HEK293 (cell line): ENCODE results near the gene GABBR2.

Experiments
- CTCF ChIP-seq: fragments of 450-650 bp; formaldehyde crosslinking; IDR thresholded peaks from 2 replicates; pipeline ENCODE4 v1.5.1; 2016; ENCODE audit warnings: missing biosample characterization, missing genetic modification characterization
- IKZF3 ChIP-seq: fragments of 450-650 bp; IDR thresholded peaks from 2 replicates; pipeline ENCODE4 v1.5.0; 2018; ENCODE audit warnings: missing biosample characterization, mild to moderate bottlenecking, missing genetic modification characterization, moderate library complexity
- ZBTB20 ChIP-seq: fragments of 450-650 bp; formaldehyde crosslinking; IDR thresholded peaks from 2 replicates; pipeline ENCODE4 v1.5.1; 2016; ENCODE audit warnings: missing biosample characterization, missing genetic modification characterization
- ZFHX2 ChIP-seq: fragments of 450-650 bp; formaldehyde crosslinking; conservative IDR thresholded peaks from 2 replicates; pipeline ENCODE4 v1.5.1; 2016; ENCODE audit warnings: missing biosample characterization, missing genetic modification characterization
- ZFP41 ChIP-seq: fragments of 450-650 bp; formaldehyde crosslinking; IDR thresholded peaks from 2 replicates; pipeline ENCODE4 v1.5.1; 2016; ENCODE audit warnings: missing biosample characterization, missing genetic modification characterization, borderline replicate concordance
- ZFP69B ChIP-seq: fragments of 450-650 bp; formaldehyde crosslinking; IDR thresholded peaks from 2 replicates; pipeline ENCODE4 v1.5.1; 2016; ENCODE audit warnings: missing biosample characterization, missing genetic modification characterization
- ZNF155 ChIP-seq: fragments of 450-650 bp; formaldehyde crosslinking; IDR thresholded peaks from 2 replicates; pipeline ENCODE4 v1.5.1; 2016; ENCODE audit warnings: missing biosample characterization, missing genetic modification characterization
- ZNF16 ChIP-seq: fragments of 450-650 bp; formaldehyde crosslinking; IDR thresholded peaks from 2 replicates; pipeline ENCODE4 v1.5.1; 2016; ENCODE audit warnings: low read depth, missing biosample characterization, missing genetic modification characterization
- ZNF426 ChIP-seq: fragments of 450-650 bp; formaldehyde crosslinking; IDR thresholded peaks from 2 replicates; pipeline ENCODE4 v1.5.1; 2017; ENCODE audit warnings: missing biosample characterization, missing genetic modification characterization, mild to moderate bottlenecking, inconsistent platforms, moderate library complexity
- ZNF510 ChIP-seq: fragments of 450-650 bp; formaldehyde crosslinking; IDR thresholded peaks from 2 replicates; pipeline ENCODE4 v1.5.1; 2018; ENCODE audit warnings: mild to moderate bottlenecking, missing genetic modification characterization, missing biosample characterization; ENCODE audit not compliant: insufficient replicate concordance
- ZNF558 ChIP-seq: fragments of 450-650 bp; formaldehyde crosslinking; IDR thresholded peaks from 2 replicates; pipeline ENCODE4 v1.5.1; 2016; ENCODE audit warnings: missing biosample characterization, missing genetic modification characterization
- ZNF621 ChIP-seq: fragments of 450-650 bp; formaldehyde crosslinking; IDR thresholded peaks from 2 replicates; pipeline ENCODE4 v1.5.1; 2017; ENCODE audit warnings: missing biosample characterization, missing genetic modification characterization

GRCh38 chr9:98640394-98640793 lies 68.3 kb downstream of the GABBR2 start:
- TF ChIP-seq ZBTB20 (tag by site-specific recombination): no peak
- no peak for TF ChIP-seq CTCF (tag by site-specific recombination)
- no peak for TF ChIP-seq ZNF426 (tag by site-specific recombination)
- TF ChIP-seq ZNF16 (tag by site-specific recombination): no peak
- no peak for TF ChIP-seq ZNF155 (tag by site-specific recombination)
- TF ChIP-seq ZNF558 (tag by site-specific recombination): no peak
- no peak for TF ChIP-seq IKZF3 (tag by site-specific recombination)
- no peak for TF ChIP-seq ZFHX2 (tag by site-specific recombination)
- no peak for TF ChIP-seq ZFP41
- no peak for TF ChIP-seq ZNF621
- no peak for TF ChIP-seq ZNF510 (tag by site-specific recombination)
- no peak for TF ChIP-seq ZFP69B (tag by site-specific recombination)
